Measurements from ENCODE around the gene UGT1A3. TPM values are rescaled to one million over a fixed set of nuclear protein-coding genes. Genes with fewer than 3 reads are reported as not detected.

The UGT1A3 gene
- total RNA-seq, 1 donor from 2014 or later, result not detected

GRCh38 chr2:233772583-233772982, 43.7 kb downstream of the UGT1A3 start:
- intact Hi-C loops (cut with DNase I), result no loop called here
- H3K27ac ChIP-seq, result no peak overlapping the region
- H3K9me3 ChIP-seq, result no peaks in the 10 kb centered on the region
- H3K36me3 ChIP-seq, result no peaks in the 10 kb centered on the region
- TF ChIP-seq CTCF (IDR thresholded peaks at IDR 0.05), result no peak
- H3K4me1 ChIP-seq, result no peaks in the 10 kb centered on the region
- H3K27me3 ChIP-seq, result no peaks in the 10 kb centered on the region
- no peak overlapping the region for H3K4me3 ChIP-seq
- no peak for DNase-seq (ENCODE audit: low spot score in 2 of 2)

GRCh38 chr2:233773854-233774253, 45.0 kb downstream of the UGT1A3 start:
- Histone ChIP-seq H3K36me3 (no peaks in the 10 kb centered on the region), H3K4me1 (no peaks in the 10 kb centered on the region), H3K9me3 (no peaks in the 10 kb centered on the region), H3K27ac (no peak overlapping the region), H3K4me3 (no peak overlapping the region), H3K27me3 (no peaks in the 10 kb centered on the region)
- DNase-seq (ENCODE audit: low spot score in 2 of 2), result no peak
- intact Hi-C loops (cut with DNase I), result no loop called here
- TF ChIP-seq CTCF (IDR thresholded peaks at IDR 0.05), result no peak

- intact Hi-C loops (cut with DNase I), result no loop called here
Measured at GRCh38 chr2:233775414-233775813, 46.6 kb downstream of the UGT1A3 start.

GRCh38 chr2:233778030-233778429, 49.2 kb downstream of the UGT1A3 start, which contains the start of gene MROH2A:
MROH2A (plus strand) TSS chr2:233778330; CDS start chr2:233779359, 1,029 bp downstream.
- DNase-seq (ENCODE audit: low spot score in 2 of 2), result no peak
- H3K4me1 ChIP-seq, result no peaks in the 10 kb centered on the region
- H3K27me3 ChIP-seq, result no peaks in the 10 kb centered on the region
- TF ChIP-seq CTCF (IDR thresholded peaks at IDR 0.05), result no peak
- intact Hi-C loops (cut with DNase I), result no loop called here
- no peak within 1 kb of the TSS for H3K4me3 ChIP-seq
- H3K36me3 ChIP-seq, result no peaks in the 10 kb centered on the region
- H3K9me3 ChIP-seq, result no peaks in the 10 kb centered on the region
- H3K27ac ChIP-seq, result no peak within 1 kb of the TSS

More at GRCh38 chr2:233775414-233775813, 46.6 kb downstream of the UGT1A3 start:
- Histone ChIP-seq H3K27ac (no peak overlapping the region), H3K4me3 (no peak overlapping the region), H3K36me3 (no peaks in the 10 kb centered on the region), H3K4me1 (no peaks in the 10 kb centered on the region), H3K9me3 (no peaks in the 10 kb centered on the region), H3K27me3 (no peaks in the 10 kb centered on the region)
- no peak for TF ChIP-seq CTCF (IDR thresholded peaks at IDR 0.05)
- DNase-seq (ENCODE audit: low spot score in 2 of 2), result no peak

GRCh38 chr2:233779722-233780121, 50.9 kb downstream of the UGT1A3 start:
- Histone ChIP-seq H3K9me3 (no peaks in the 10 kb centered on the region), H3K36me3 (no peaks in the 10 kb centered on the region), H3K27me3 (no peaks in the 10 kb centered on the region), H3K4me1 (no peaks in the 10 kb centered on the region), H3K27ac (no peak overlapping the region), H3K4me3 (no peak overlapping the region)
- intact Hi-C loops (cut with DNase I), result no loop called here
- no peak for DNase-seq (ENCODE audit: low spot score in 2 of 2)
- no peak for TF ChIP-seq CTCF (IDR thresholded peaks at IDR 0.05)

GRCh38 chr2:233780771-233781170, 51.9 kb downstream of the UGT1A3 start:
- no peak for TF ChIP-seq CTCF (IDR thresholded peaks at IDR 0.05)
- H3K4me1 ChIP-seq, result no peaks in the 10 kb centered on the region
- no peak overlapping the region for H3K27ac ChIP-seq
- H3K4me3 ChIP-seq, result no peak overlapping the region
- no peak for DNase-seq (ENCODE audit: low spot score in 2 of 2)
- intact Hi-C loops (cut with DNase I), result no loop called here
- H3K9me3 ChIP-seq, result no peaks in the 10 kb centered on the region
- no peaks in the 10 kb centered on the region for H3K27me3 ChIP-seq
- no peaks in the 10 kb centered on the region for H3K36me3 ChIP-seq
